NB4 (cell line): Measurements from ENCODE around the gene DIDO1.

Source experiments
- DNase-seq: peaks from one replicate; pipeline ENCODE4 v3.0.0; 2010; ENCODE audit warnings: low read depth
- H3K4me3 ChIP-seq: one replicate; pipeline ENCODE4 v1.5.1; 2011; ENCODE audit warnings: mild to moderate bottlenecking, low read depth, low read length, moderate library complexity
- MAX ChIP-seq: IDR thresholded peaks from 2 replicates; pipeline ENCODE4 v1.6.1; 2011; ENCODE audit warnings: low read depth, low read length
- MYC ChIP-seq: IDR thresholded peaks from 2 replicates; pipeline ENCODE4 v1.6.1; 2011; ENCODE audit warnings: low read depth, low read length
- POLR2A ChIP-seq: IDR thresholded peaks from 2 replicates; pipeline ENCODE4 v1.6.1; 2011; ENCODE audit warnings: mild to moderate bottlenecking; ENCODE audit not compliant: insufficient read length; ENCODE audit errors: extremely low read depth
- TF ChIP-seq, protein P1 (sequence below): IDR thresholded peaks from one replicate; pipeline ENCODE4 v1.5.1; 2012; ENCODE audit warnings: low read depth, low read length

Gene DIDO1

GRCh38 chr20:62959101-62959971 lies 33.0 kb upstream of the DIDO1 start:
- TF ChIP-seq MAX (peak; percentile 70), POLR2A (peak; percentile 25), MYC (peak; percentile 43; the same call in 1 of the 2 replicates)
- TF ChIP-seq, protein P1, sequence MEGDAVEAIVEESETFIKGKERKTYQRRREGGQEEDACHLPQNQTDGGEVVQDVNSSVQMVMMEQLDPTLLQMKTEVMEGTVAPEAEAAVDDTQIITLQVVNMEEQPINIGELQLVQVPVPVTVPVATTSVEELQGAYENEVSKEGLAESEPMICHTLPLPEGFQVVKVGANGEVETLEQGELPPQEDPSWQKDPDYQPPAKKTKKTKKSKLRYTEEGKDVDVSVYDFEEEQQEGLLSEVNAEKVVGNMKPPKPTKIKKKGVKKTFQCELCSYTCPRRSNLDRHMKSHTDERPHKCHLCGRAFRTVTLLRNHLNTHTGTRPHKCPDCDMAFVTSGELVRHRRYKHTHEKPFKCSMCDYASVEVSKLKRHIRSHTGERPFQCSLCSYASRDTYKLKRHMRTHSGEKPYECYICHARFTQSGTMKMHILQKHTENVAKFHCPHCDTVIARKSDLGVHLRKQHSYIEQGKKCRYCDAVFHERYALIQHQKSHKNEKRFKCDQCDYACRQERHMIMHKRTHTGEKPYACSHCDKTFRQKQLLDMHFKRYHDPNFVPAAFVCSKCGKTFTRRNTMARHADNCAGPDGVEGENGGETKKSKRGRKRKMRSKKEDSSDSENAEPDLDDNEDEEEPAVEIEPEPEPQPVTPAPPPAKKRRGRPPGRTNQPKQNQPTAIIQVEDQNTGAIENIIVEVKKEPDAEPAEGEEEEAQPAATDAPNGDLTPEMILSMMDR, result peak; percentile 1
- DNase-seq, result peak; percentile 97
- H3K4me3 ChIP-seq, result peak overlapping the region; percentile 25

DNA sequence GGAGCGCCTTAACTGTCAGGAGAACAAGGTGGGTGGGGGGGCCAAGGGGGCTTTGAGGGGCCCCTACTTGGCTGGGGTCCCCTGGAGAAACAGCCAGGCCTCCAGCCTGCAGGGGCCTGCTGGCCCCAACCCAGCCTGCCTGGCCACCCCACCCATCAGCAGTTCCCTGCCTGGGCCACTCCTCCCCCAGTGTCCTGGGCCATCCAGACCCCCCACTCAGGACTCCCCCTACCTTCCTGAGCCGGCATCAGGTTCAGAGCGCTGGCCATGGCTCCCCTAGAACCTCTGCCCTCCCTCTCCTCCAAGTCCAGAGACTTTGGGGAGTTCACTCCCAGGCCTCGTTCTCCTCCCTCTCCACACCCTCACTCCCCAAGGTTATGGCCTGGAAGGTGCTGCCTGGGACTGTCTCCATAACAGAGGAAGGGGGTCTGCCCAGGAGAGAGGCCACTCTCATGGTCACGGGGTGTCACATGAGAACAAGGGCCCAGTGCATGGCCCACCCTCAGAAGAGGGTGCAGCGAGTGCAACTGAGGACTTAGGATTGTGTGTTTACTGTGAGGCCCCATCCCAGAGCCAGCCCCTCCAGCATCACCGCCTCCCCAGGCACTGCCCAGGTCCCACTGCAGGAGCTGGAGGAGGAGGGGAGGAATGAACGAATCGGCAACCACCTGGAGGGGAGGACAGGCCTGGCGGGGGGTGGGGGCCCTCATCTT lies 32.2 kb upstream of the DIDO1 start:
- peak overlapping the region; percentile 25 for H3K4me3 ChIP-seq
- no peak for DNase-seq
- TF ChIP-seq MYC, result no peak
- no peak for TF ChIP-seq MAX
- TF ChIP-seq, protein P1, result no peak
- no peak for TF ChIP-seq POLR2A

DNA sequence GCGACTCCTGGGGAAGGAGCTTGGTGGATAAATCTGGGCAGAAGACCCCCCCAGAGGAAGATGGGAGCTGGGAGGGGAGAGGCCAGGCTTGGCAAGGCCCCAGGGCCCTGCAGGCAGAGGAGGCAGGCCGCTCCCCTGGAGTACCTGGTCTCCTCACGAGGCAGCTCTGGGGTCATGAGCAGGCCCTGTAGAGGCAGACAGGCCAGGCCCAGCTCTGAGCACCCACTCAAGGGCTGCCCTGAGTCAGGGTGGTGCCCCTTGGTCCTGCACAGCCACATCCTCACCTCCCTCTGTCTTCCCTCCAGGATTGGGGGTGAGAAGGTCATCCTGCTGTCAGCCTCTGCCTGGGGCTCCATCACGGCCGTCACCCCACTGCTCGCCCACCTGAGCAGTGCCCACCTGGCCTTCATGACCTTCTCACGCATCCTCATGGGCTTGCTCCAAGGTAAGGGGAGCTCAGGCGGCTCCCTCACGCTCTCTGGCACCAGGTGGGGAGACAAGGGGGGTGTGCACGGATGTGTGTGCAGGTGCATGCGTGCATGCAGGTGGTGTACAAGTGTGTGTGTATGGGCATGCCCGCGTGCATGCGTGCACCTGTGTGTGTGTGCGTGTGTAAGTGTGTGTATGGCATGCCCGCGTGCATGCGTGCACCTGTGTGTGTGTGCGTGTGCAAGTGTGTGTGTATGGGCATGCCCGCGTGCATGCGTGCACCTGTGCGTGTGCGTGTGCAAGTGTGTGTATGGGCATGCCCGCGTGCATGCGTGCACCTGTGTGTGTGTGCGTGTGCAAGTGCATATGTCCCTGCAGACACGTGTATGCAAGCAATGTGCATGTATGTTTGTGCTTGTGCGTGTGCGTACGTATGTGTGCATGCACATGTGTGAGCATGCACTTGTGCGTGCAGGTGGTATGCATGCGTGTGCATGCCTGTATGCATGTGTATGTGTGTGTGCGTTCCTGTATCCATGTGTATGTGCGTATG lies 31.1 kb upstream of the DIDO1 start:
- TF ChIP-seq POLR2A (no peak), MYC (no peak)
- TF ChIP-seq, protein P1, result no peak
- DNase-seq, result no peak
- H3K4me3 ChIP-seq, result no peak overlapping the region

- no peak for DNase-seq
- TF ChIP-seq, protein P1, result no peak
- TF ChIP-seq MAX (no peak), POLR2A (no peak), MYC (no peak)
- no peak overlapping the region for H3K4me3 ChIP-seq
Measured at GRCh38 chr20:62956387-62957135, 30.3 kb upstream of the DIDO1 start.
